ENCODE measurements around the gene TBCE. TPM values are rescaled to one million over a fixed set of nuclear protein-coding genes. Genes with fewer than 3 reads are reported as not detected.

Gene TBCE
- total RNA-seq, 6 donors from 2014 or later, result 20.8 to 77.5 (median 26.5) TPM

DNA sequence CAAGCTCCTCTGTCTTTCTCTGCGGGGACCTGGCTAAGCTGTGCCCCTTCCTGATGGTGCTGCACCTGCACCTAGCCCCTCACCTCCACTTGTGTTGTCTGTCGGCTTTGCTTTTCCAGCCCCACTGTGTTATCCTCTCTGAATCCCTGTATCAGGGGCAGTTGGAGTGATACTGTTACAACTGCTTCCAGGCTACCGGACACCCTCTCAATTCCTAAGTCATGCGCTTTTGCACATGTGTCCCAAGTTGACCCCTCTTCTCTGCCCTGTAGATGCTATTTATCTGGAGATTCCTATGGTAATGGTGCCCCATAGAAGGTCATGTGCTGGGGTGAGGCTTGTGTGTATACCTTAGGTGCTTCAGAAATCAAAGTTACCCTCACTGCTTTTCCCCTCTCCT, 58.9 kb downstream of the TBCE start:
- 98 to 100% methylated on average over 4 of the region's 4 CpGs for WGBS, 2 donors
- TF ChIP-seq, protein P1, sequence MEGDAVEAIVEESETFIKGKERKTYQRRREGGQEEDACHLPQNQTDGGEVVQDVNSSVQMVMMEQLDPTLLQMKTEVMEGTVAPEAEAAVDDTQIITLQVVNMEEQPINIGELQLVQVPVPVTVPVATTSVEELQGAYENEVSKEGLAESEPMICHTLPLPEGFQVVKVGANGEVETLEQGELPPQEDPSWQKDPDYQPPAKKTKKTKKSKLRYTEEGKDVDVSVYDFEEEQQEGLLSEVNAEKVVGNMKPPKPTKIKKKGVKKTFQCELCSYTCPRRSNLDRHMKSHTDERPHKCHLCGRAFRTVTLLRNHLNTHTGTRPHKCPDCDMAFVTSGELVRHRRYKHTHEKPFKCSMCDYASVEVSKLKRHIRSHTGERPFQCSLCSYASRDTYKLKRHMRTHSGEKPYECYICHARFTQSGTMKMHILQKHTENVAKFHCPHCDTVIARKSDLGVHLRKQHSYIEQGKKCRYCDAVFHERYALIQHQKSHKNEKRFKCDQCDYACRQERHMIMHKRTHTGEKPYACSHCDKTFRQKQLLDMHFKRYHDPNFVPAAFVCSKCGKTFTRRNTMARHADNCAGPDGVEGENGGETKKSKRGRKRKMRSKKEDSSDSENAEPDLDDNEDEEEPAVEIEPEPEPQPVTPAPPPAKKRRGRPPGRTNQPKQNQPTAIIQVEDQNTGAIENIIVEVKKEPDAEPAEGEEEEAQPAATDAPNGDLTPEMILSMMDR (IDR thresholded peaks at IDR 0.05), result no peak
- no peak for TF ChIP-seq POLR2AphosphoS5 (IDR thresholded peaks at IDR 0.05)
- no peak for TF ChIP-seq POLR2A (IDR thresholded peaks at IDR 0.05)
- Histone ChIP-seq H3K4me1 (no peaks in the 10 kb centered on the region), H3K36me3 (peaks cover 0 to 3% (median 0%) of the 10 kb centered on the region in 4 donors), H3K27me3 (no peaks in the 10 kb centered on the region), H3K27ac (no peak overlapping the region), H3K9me3 (no peaks in the 10 kb centered on the region), H3K4me3 (no peak overlapping the region)
- no peak for ATAC-seq (ENCODE audit: low FRiP score in 2 of 2)
- DNase-seq, result no peak

DNA sequence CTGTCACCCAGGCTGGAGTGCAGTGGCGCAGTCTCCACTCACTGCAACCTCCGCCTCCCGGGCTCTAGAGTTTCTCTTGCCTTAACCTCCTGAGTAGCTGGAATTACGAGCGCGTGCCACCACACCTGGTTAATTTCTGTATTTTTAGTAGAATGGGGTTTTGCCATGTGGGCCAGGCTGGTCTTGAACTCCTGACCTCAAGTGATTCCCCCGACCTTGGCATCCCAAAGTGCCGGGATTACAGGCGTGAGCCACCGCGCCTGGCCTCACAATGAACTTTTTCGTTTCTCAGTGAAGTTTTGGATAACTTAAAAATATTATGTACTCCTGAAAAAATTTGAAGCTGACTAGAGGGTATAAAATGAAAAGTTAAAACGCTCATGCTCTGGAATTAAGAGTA, 59.5 kb downstream of the TBCE start:
- ATAC-seq (ENCODE audit: low FRiP score in 2 of 2), result no peak
- Histone ChIP-seq H3K4me1 (no peaks in the 10 kb centered on the region), H3K9me3 (no peaks in the 10 kb centered on the region), H3K27me3 (no peaks in the 10 kb centered on the region), H3K4me3 (no peak overlapping the region), H3K36me3 (peaks cover 0 to 3% (median 1%) of the 10 kb centered on the region in 4 donors), H3K27ac (no peak overlapping the region)
- TF ChIP-seq POLR2A (IDR thresholded peaks at IDR 0.05), result no peak
- TF ChIP-seq, protein P1 (IDR thresholded peaks at IDR 0.05), result no peak
- no peak for DNase-seq
- 96% methylated on average over 13 of the region's 13 CpGs for WGBS, 2 donors

DNA sequence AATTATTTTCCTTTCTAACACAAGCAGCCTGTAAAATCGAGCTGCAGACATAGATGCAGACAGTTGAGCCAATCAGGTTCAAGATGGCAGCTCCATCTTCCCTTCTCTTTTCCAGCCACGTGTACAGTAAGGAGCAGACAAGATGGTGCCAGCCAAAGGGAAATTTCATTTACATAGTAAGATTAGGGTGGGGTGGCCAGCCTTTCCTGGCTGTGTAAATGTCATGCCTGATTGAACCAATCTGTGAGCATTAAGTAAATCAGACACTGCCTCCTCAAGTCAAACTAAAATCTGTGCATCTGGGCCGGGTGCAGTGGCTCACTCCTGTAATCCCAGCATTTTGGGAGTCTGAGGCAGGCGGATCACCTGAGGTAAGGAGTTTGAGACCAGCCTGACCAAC, 60.2 kb downstream of the TBCE start:
- H3K4me3 ChIP-seq, result no peak overlapping the region
- peaks cover 0 to 10% (median 2%) of the 10 kb centered on the region in 4 donors for H3K36me3 ChIP-seq
- H3K27me3 ChIP-seq, result no peaks in the 10 kb centered on the region
- 84 to 87% methylated on average over 4 of the region's 4 CpGs for WGBS, 2 donors
- no peak overlapping the region for H3K27ac ChIP-seq
- ATAC-seq (ENCODE audit: low FRiP score in 2 of 2) (no peak), DNase-seq (no peak)
- no peaks in the 10 kb centered on the region for H3K9me3 ChIP-seq
- TF ChIP-seq POLR2A (IDR thresholded peaks at IDR 0.05) (no peak), EP300 (IDR thresholded peaks at IDR 0.05) (no peak), POLR2AphosphoS5 (IDR thresholded peaks at IDR 0.05) (no peak)
- TF ChIP-seq, protein P1 (IDR thresholded peaks at IDR 0.05), result no peak
- H3K4me1 ChIP-seq, result no peaks in the 10 kb centered on the region

DNA sequence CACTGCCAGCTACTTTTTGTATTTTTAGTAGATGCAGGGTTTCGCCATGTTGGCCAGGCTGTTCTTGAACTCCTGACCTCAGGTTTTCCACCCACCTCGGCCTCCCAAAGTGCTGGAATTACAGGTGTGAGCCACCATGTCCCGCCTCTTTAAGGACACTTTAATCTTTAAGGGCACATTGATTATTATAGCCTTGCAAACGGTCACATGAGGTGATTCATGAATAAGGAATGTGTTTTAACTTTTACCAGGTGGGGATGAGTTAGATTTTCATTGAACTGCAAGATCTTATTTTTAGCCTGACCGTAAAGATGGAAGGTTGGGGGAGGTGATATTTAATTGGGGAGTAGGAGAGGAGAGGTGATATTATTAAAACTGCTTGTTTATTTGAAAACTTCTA, 61.9 kb downstream of the TBCE start:
- H3K27me3 ChIP-seq, result no peaks in the 10 kb centered on the region
- 89 to 98% methylated on average over 5 of the region's 5 CpGs for WGBS, 2 donors
- no peaks in the 10 kb centered on the region for H3K9me3 ChIP-seq
- H3K4me3 ChIP-seq, result no peak overlapping the region
- H3K4me1 ChIP-seq, result no peaks in the 10 kb centered on the region
- TF ChIP-seq POLR2A (IDR thresholded peaks at IDR 0.05) (no peak), EP300 (IDR thresholded peaks at IDR 0.05) (no peak), POLR2AphosphoS5 (IDR thresholded peaks at IDR 0.05) (no peak)
- TF ChIP-seq, protein P1 (IDR thresholded peaks at IDR 0.05), result no peak
- peaks cover 0 to 24% (median 11%) of the 10 kb centered on the region in 4 donors for H3K36me3 ChIP-seq
- ATAC-seq (ENCODE audit: low FRiP score in 2 of 2) (no peak), DNase-seq (no peak)
- no peak overlapping the region for H3K27ac ChIP-seq

DNA sequence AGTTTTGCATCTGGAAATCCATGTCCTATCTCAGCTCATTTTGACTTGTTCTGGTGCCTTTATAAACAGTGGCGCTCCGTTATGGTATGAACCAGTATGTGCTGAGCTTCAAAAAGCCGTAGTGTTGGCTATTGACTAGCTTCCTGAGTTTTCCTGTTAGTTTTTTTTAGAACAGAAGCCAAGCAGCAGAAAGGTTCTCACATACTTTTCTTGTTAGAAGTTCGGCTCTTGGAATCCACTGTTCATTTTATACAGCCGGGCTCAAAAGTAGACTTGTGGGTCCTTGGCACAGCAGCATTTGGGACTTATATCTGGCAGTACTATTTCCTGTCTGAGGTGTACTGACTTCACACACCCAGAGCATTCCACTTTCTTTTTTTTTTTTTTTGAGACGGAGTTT, 63.8 kb downstream of the TBCE start:
- DNase-seq, result no peak
- whole genome bisulfite sequencing, 2 donors, result 85 to 87% methylated on average over 6 of the region's 6 CpGs
- no peak overlapping the region for H3K27ac ChIP-seq
- H3K9me3 ChIP-seq, result no peaks in the 10 kb centered on the region
- peaks cover 0 to 41% (median 21%) of the 10 kb centered on the region in 4 donors for H3K36me3 ChIP-seq
- ATAC-seq (ENCODE audit: low FRiP score in 2 of 2), result no peak
- no peak overlapping the region for H3K4me3 ChIP-seq
- H3K4me1 ChIP-seq, result no peaks in the 10 kb centered on the region
- H3K27me3 ChIP-seq, result no peaks in the 10 kb centered on the region
- TF ChIP-seq EP300 (IDR thresholded peaks at IDR 0.05) (no peak), POLR2AphosphoS5 (IDR thresholded peaks at IDR 0.05) (no peak), POLR2A (IDR thresholded peaks at IDR 0.05) (no peak)
- TF ChIP-seq, protein P1 (IDR thresholded peaks at IDR 0.05), result no peak

All from upper lobe of left lung (tissue), 6 donors.